Measurements from ENCODE around the gene ROR2. TPM values are rescaled to one million over a fixed set of nuclear protein-coding genes. Genes with fewer than 3 reads are reported as not detected.
"Not testable (repeated sequence)": the region's sequence is repeated elsewhere in the genome, so short reads cannot be mapped to it uniquely, and the experiment has no call there.

Gene ROR2
- total RNA-seq, 6 experiments from 2014 or later: 0.09 TPM; not detected in 5

DNA sequence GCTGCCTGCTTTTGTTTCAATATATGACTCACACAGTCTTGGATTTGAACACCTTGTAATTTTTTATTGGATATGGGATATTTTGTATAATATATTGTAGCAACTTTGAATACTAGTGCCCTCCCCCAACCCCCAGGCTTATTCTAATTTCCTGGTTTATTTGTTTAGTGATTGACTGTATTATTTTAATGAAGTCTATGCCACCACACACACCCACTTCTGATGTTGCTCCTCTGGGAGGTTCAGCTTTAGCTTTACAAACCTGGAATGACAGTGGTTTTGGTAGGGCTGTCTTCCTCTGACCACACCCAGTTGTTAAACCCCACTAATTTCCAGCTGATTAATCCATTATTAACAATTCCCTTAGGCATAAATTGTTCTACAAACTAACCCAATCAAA, 320.3 kb downstream of the ROR2 start:
- Mint-ChIP-seq H3K4me1 (ENCODE audit: low read depth) (no peaks in the 10 kb centered on the region), H3K27me3 (ENCODE audit: insufficient read depth) (peaks cover 7% of the 10 kb centered on the region), H3K27ac (no peak overlapping the region), H3K9me3 (peaks cover 4% of the 10 kb centered on the region; the same call in 1 of the 2 replicates), H3K4me3 (no peak overlapping the region), H3K36me3 (ENCODE audit: low read depth) (no peaks in the 10 kb centered on the region)
- TF ChIP-seq, protein P1, sequence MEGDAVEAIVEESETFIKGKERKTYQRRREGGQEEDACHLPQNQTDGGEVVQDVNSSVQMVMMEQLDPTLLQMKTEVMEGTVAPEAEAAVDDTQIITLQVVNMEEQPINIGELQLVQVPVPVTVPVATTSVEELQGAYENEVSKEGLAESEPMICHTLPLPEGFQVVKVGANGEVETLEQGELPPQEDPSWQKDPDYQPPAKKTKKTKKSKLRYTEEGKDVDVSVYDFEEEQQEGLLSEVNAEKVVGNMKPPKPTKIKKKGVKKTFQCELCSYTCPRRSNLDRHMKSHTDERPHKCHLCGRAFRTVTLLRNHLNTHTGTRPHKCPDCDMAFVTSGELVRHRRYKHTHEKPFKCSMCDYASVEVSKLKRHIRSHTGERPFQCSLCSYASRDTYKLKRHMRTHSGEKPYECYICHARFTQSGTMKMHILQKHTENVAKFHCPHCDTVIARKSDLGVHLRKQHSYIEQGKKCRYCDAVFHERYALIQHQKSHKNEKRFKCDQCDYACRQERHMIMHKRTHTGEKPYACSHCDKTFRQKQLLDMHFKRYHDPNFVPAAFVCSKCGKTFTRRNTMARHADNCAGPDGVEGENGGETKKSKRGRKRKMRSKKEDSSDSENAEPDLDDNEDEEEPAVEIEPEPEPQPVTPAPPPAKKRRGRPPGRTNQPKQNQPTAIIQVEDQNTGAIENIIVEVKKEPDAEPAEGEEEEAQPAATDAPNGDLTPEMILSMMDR (IDR thresholded peaks at IDR 0.05): no peak
- no peak for DNase-seq

DNA sequence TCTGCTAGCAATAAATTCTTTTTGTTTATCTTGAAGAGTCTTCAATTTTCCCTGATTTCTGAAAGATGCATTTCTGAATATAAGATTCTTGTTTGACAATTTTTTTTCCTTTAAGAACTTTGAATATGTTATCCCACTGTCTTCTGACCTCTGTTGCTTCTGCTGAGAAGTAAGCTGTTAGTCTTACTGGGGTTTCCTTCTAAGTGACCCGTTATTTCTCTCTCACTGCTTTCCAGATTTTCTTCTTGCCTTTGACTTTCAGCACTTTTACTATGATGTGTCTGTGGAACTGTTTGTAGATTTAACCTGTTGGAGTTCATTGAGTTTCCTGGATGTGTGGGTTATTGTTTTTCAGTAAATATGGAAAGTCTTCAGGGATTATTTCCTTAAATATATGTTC, 321.1 kb downstream of the ROR2 start:
- no peak overlapping the region for H3K27ac Mint-ChIP-seq
- TF ChIP-seq, protein P1 (IDR thresholded peaks at IDR 0.05): no peak
- peaks cover 4% of the 10 kb centered on the region; the same call in 1 of the 2 replicates for H3K9me3 Mint-ChIP-seq
- H3K36me3 Mint-ChIP-seq (ENCODE audit: low read depth): no peaks in the 10 kb centered on the region
- no peaks in the 10 kb centered on the region for H3K4me1 Mint-ChIP-seq (ENCODE audit: low read depth)
- H3K4me3 Mint-ChIP-seq: no peak overlapping the region
- DNase-seq: no peak
- H3K27me3 Mint-ChIP-seq (ENCODE audit: insufficient read depth): peaks cover 8% of the 10 kb centered on the region

GRCh38 chr9:91625331-91625730, 324.7 kb downstream of the ROR2 start:
- H3K4me3 Mint-ChIP-seq: no peak overlapping the region
- H3K27ac Mint-ChIP-seq: no peak overlapping the region

DNA sequence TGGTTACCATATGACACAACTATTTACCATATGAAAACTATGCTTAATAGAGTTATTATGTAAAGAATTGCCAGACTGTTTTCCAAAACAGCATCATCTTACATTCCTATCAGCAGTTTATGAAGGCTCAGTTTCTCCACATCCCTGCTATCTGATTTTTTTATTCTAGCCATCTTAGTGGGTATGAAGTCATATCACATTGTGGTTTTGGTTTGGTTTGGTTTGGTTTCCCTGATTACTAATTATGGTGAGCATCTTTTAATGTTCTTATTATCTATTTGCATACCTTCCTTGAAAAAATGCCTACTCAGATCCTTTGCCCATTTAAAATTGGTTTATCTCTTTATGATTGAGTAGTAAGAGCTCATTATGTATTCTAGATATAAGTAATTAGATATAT, 327.0 kb downstream of the ROR2 start:
- H3K27me3 Mint-ChIP-seq (ENCODE audit: insufficient read depth): peaks cover 15% of the 10 kb centered on the region; the same call in 1 of the 2 replicates
- TF ChIP-seq, protein P1 (IDR thresholded peaks at IDR 0.05): no peak
- no peak for DNase-seq

More at GRCh38 chr9:91625331-91625730, 324.7 kb downstream of the ROR2 start:
- no peak for DNase-seq
- TF ChIP-seq, protein P1 (IDR thresholded peaks at IDR 0.05): no peak
- H3K27me3 Mint-ChIP-seq (ENCODE audit: insufficient read depth): peaks cover 12% of the 10 kb centered on the region
- H3K4me1 Mint-ChIP-seq (ENCODE audit: low read depth): no peaks in the 10 kb centered on the region
- no peaks in the 10 kb centered on the region for H3K36me3 Mint-ChIP-seq (ENCODE audit: low read depth)
- peaks cover 4% of the 10 kb centered on the region; the same call in 1 of the 2 replicates for H3K9me3 Mint-ChIP-seq

DNA sequence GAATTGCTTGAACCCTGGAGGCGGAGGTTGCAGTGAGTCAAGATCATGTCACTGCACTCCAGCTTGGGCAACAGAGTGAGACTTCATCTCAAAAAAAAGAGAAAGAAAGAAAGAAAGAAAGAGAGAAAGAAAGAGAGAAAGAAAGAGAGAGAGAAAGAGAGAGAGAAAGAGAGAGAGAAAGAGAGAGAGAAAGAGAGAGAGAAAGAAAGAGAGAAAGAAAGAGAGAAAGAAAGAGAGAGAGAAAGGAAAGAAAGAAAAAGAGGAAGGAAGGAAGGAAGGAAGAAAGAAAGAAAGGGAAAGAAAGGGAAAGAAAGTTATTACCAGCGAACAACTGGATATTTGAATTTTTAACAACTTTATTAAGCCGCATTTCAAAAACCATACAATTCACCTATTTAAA, 327.9 kb downstream of the ROR2 start:
- H3K27ac Mint-ChIP-seq: not testable (repeated sequence)

More for the DNA sequence above, 327.0 kb downstream of the ROR2 start:
- Mint-ChIP-seq H3K36me3 (ENCODE audit: low read depth) (no peaks in the 10 kb centered on the region), H3K4me3 (no peak overlapping the region), H3K9me3 (peaks cover under 1% of the 10 kb centered on the region; the same call in 1 of the 2 replicates), H3K4me1 (ENCODE audit: low read depth) (no peaks in the 10 kb centered on the region), H3K27ac (no peak overlapping the region)

GRCh38 chr9:91614044-91614443, 336.0 kb downstream of the ROR2 start:
- H3K36me3 Mint-ChIP-seq (ENCODE audit: low read depth); H3K9me3 Mint-ChIP-seq; H3K27ac Mint-ChIP-seq; H3K27me3 Mint-ChIP-seq (ENCODE audit: insufficient read depth); DNase-seq; H3K4me1 Mint-ChIP-seq (ENCODE audit: low read depth); H3K4me3 Mint-ChIP-seq: not testable (repeated sequence)

More for the DNA sequence above, 327.9 kb downstream of the ROR2 start:
- not testable (repeated sequence) for DNase-seq; H3K4me1 Mint-ChIP-seq (ENCODE audit: low read depth); H3K9me3 Mint-ChIP-seq; H3K4me3 Mint-ChIP-seq; H3K36me3 Mint-ChIP-seq (ENCODE audit: low read depth)
- H3K27me3 Mint-ChIP-seq (ENCODE audit: insufficient read depth): peaks cover 16% of the 10 kb centered on the region; the same call in 1 of the 2 replicates

DNA sequence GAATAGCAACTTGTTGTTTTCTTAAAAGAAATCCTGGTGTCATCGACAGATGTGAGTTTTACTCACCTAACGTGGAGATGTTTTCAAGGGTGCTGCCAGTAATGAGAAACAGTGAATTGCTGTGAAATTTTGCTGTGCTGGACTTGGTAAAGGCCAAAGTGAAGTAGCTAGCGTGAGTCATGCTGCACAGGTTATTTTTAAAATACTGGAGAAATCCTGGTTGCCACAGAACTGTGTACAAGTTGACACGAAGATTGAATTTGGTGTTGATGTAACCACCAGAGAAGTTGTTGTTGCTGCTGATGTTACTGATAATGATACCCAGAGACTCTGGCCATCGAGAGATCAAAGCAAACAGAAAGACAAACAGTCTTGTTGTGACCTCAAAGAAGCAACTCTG, 338.4 kb downstream of the ROR2 start:
- Mint-ChIP-seq H3K4me3 (no peak overlapping the region), H3K9me3 (no peaks in the 10 kb centered on the region; the same call in 1 of the 2 replicates), H3K4me1 (ENCODE audit: low read depth) (0 out of 2 replicates have a peak, but pooled peaks cover 5% of the 10 kb centered on the region), H3K27ac (no peak overlapping the region), H3K36me3 (ENCODE audit: low read depth) (no peaks in the 10 kb centered on the region), H3K27me3 (ENCODE audit: insufficient read depth) (peaks cover 5% of the 10 kb centered on the region)
- TF ChIP-seq, protein P1 (IDR thresholded peaks at IDR 0.05): no peak
- no peak for DNase-seq

Data from HFFc6 (cell line).